Measurements from ENCODE around the gene ACYP2.

The ACYP2 gene

DNA sequence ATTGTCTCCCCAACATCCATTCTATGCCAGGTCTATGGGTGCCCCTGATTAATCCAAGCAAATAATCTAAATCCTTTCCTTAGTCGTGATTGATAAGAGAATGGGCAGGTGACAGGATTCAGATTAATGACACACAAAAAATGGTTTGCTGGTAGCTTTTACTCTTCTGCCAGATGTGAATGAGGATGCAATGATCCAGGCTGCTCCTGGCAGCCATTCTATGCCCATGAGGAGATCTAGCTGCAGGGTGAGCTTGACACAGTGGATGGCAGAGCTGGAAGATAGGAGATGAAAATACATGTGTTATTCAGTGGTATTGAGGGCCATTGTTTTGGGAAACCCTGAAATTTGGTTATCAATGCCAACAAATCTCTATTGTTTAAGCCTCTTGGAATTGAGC, 69.7 kb downstream of the ACYP2 start:
- TF ChIP-seq, protein P1, sequence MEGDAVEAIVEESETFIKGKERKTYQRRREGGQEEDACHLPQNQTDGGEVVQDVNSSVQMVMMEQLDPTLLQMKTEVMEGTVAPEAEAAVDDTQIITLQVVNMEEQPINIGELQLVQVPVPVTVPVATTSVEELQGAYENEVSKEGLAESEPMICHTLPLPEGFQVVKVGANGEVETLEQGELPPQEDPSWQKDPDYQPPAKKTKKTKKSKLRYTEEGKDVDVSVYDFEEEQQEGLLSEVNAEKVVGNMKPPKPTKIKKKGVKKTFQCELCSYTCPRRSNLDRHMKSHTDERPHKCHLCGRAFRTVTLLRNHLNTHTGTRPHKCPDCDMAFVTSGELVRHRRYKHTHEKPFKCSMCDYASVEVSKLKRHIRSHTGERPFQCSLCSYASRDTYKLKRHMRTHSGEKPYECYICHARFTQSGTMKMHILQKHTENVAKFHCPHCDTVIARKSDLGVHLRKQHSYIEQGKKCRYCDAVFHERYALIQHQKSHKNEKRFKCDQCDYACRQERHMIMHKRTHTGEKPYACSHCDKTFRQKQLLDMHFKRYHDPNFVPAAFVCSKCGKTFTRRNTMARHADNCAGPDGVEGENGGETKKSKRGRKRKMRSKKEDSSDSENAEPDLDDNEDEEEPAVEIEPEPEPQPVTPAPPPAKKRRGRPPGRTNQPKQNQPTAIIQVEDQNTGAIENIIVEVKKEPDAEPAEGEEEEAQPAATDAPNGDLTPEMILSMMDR (IDR thresholded peaks at IDR 0.05; ENCODE audit: insufficient read depth, low read depth, low read length, missing control alignments), result no peak
- H3K4me3 ChIP-seq (ENCODE audit: low read depth, low read length), result no peak overlapping the region
- DNase-seq (ENCODE audit: low read depth), result no peak

DNA sequence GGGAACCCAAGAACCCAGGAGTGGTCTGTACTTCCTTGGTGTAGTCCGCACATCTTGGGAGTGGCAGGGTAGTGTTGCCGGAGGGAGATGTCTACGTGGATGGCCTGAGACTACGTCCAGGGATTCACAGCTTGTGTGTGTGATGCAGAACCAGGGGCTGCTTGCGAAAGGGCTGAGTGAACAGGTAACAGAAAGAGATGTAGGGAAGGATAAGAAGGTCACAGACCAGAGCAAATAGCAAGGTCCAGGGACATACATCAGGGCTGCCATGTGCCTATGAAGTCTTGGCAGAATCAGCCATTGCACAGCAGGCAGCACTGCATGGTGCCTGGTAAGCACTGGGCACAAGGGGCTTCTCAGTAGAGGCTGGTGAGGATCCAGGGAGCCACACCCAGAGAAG, 71.9 kb downstream of the ACYP2 start:
- no peak for DNase-seq (ENCODE audit: low read depth)
- TF ChIP-seq, protein P1 (IDR thresholded peaks at IDR 0.05; ENCODE audit: insufficient read depth, low read depth, low read length, missing control alignments), result no peak
- H3K4me3 ChIP-seq (ENCODE audit: low read depth, low read length), result no peak overlapping the region

DNA sequence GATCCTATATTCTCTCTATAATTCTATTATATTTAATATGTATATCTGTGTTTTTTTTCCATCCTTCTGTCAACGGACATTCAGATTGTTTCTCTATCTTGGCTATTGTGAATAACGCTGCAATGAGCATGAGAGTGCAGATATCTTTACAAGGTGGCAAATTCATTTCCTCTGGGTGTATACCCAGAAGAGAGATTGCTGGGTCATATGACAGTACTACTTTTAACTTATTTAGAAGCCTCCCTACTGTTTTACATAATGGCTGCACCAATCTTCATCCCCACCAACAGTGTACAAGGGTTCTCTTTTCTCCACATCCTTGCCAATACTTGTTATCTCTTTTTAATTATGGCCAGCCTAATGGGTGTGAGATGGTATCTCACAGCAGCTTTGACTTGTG, 74.1 kb downstream of the ACYP2 start:
- DNase-seq (ENCODE audit: low read depth), result no peak
- H3K4me3 ChIP-seq (ENCODE audit: low read depth, low read length), result no peak overlapping the region
- TF ChIP-seq, protein P1 (IDR thresholded peaks at IDR 0.05; ENCODE audit: insufficient read depth, low read depth, low read length, missing control alignments), result no peak

DNA sequence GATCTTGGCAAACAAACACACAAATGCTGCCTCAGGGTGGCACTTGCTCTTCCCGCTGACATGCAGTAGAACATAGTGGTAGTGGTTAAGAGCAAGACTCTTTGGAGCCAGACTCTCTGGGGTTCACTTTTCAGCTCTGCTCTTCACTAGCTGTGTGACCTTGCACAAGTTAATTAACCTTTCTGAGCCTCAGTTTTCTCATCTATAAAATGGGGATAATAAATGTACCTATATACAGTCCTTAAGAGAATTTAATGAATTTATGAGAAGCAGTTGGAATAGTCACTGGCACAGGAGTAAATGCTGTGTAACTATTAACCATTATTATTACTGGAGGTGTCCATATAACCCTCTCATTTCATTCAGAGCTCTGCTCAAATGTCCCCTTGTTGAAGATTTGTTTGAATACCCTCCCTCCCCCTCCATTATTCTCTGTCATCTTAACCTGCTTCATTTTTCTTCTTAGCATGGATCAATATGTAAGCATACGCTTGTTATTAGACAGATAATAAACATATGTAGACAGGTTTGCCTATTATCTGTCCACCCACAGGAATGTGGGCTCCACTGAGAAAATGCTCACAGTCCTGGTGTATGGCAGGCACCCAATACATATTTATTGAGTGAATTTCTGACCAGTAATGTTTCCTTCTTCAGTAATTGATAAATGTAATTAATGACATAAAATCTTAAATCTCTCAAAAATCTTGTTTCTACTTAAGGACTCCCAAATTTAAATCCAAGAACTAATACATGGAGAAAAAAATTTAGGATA, 76.1 kb downstream of the ACYP2 start:
- no peak for DNase-seq (ENCODE audit: low read depth)
- TF ChIP-seq, protein P1 (IDR thresholded peaks at IDR 0.05; ENCODE audit: insufficient read depth, low read depth, low read length, missing control alignments), result no peak
- no peak overlapping the region for H3K4me3 ChIP-seq (ENCODE audit: low read depth, low read length)

DNA sequence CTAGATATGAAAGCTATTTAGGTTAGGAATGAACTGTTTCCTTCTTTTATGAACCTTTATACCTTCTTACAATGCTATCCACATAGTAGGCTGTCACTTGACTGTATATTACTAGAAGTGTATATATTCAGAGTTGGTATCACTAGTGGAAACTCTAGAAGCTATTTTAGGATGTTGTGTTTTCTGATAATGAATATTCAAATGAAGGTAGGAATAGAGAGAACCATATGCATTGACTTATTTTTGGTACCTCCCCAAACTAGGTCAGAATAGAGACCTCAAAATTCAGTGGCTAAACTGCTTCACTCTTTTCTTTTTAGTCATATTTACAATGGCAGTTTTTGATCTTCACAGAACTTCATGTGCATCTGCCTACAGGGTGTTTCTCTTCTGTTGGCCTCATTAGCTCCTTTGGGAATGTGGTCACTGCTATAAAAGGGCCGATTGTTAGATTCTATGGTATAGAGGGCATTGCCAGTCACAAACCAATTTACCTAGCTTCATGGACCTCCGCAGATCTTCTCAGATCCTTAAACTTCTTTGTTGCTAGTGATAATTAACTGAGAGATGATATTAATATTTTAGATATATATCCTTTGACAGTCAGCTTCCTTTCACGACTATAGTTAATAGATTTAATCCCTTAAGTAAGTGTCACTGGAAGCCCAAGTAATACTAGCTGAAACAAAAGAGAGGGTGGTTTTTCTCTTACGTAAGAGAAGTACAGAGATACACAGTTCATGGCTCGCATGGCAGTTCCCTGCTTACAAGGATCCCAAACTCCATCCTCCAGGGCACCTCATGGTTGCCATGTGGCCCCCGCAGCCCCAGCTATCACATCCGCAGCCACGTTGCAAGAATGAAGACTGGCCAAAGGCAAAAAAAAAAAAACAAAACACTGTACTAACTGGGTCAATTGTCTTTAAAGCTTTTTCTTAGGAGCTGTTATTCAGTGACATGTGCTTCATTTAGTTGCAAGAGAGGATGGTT, 79.6 kb downstream of the ACYP2 start:
- H3K4me3 ChIP-seq (ENCODE audit: low read depth, low read length), result no peak overlapping the region
- TF ChIP-seq, protein P1 (IDR thresholded peaks at IDR 0.05; ENCODE audit: insufficient read depth, low read depth, low read length, missing control alignments), result no peak
- no peak for DNase-seq (ENCODE audit: low read depth)

DNA sequence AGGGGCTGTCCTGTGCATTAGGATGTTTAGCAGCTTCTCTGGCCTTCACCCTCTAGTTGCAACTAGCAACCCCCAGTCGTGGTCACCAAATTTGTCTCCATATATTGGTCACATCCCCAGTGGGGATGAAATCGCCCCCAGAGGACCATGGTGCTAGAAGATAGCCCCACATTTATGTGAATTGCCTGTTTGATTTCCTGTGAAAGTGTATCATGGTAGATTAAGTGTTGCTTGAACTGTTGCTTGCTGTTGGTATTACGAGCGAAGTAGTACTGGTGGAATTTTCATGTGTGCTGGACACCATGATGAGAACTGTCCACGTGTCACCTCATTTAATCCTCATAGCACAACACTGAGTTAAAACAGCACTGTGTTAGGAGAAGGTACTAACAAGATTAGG, 81.2 kb downstream of the ACYP2 start:
- TF ChIP-seq, protein P1 (IDR thresholded peaks at IDR 0.05; ENCODE audit: insufficient read depth, low read depth, low read length, missing control alignments), result no peak

More for the DNA sequence above, 81.2 kb downstream of the ACYP2 start:
- no peak for DNase-seq (ENCODE audit: low read depth)
- no peak overlapping the region for H3K4me3 ChIP-seq (ENCODE audit: low read depth, low read length)
